Kidney (tissue), 14 donors: Measurements from ENCODE around the gene APOA1. TPM values are rescaled to one million over a fixed set of nuclear protein-coding genes. Genes with fewer than 3 reads are reported as not detected.

Source experiments
- DNase-seq, 5 donors: peaks; one replicate each; pipeline ENCODE4 v3.0.0-alpha.2; 2013 to 2020
- FAIRE-seq: peaks from 2 replicates; lab custom pipeline; 2012; peaks lifted over from hg19 to GRCh38; lab: Jason Lieb, UNC
- H3K27ac ChIP-seq, 2 donors: one replicate each; pipeline ENCODE4 v1.7.0; 2013; ENCODE audit warnings: low read depth in 2 of 2, low read length in 2 of 2, inconsistent platforms in 1 of 2
- H3K27me3 ChIP-seq: one replicate; pipeline ENCODE4 v1.7.1; 2013; ENCODE audit warnings: low read length, inconsistent platforms; ENCODE audit not compliant: control insufficient read depth, insufficient read depth
- H3K36me3 ChIP-seq, 3 donors: one replicate each; pipeline versions ENCODE4 v1.7.0 to v1.7.1; 2013; ENCODE audit warnings: low read length in 3 of 3, control low read depth in 1 of 3, inconsistent platforms in 1 of 3; ENCODE audit not compliant: insufficient read depth in 3 of 3, control insufficient read depth in 2 of 3
- H3K4me1 ChIP-seq, 3 donors: one replicate each; pipeline versions ENCODE4 v1.7.0 to v1.7.1; 2013; ENCODE audit warnings: low read length in 3 of 3, inconsistent platforms in 1 of 3, low read depth in 1 of 3; ENCODE audit not compliant: control insufficient read depth in 2 of 3, insufficient read depth in 2 of 3
- H3K4me3 ChIP-seq, 3 donors: one replicate each; pipeline versions ENCODE4 v1.7.0 to v1.8.1; 2013; ENCODE audit warnings: low read length in 3 of 3, control low read depth in 1 of 3, inconsistent platforms in 1 of 3
- H3K9ac ChIP-seq, 3 donors: one replicate each; pipeline versions ENCODE4 v1.7.0 to v1.7.1; 2013; ENCODE audit warnings: low read length in 3 of 3, control low read depth in 1 of 3, inconsistent platforms in 1 of 3
- H3K9me3 ChIP-seq, 3 donors: one replicate each; pipeline versions ENCODE4 v1.7.0 to v1.7.1; 2013; ENCODE audit warnings: low read length in 3 of 3, control low read depth in 1 of 3, inconsistent platforms in 1 of 3; ENCODE audit not compliant: control insufficient read depth in 2 of 3, insufficient read depth in 1 of 3
- intact Hi-C: fragments of 100-400 bp; cut with DNase I; formaldehyde crosslinking; loops from one replicate; pipeline ENCODE4 v1.11.1; 2022
- polyA plus RNA-seq: library from polyadenylated mRNA; stranded (reverse); fragments of 350-450 nt; fragmentation: Illumina TruSeq; extraction: RNeasy Lipid Tissue Mini Kit (QIAGEN cat#74804); gene quantifications from one replicate; pipeline ENCODE4 v1.2.3, GENCODE V29; 2014; ENCODE audit warnings: low read depth, low replicate concordance; ENCODE audit not compliant: insufficient read depth
- total RNA-seq: library from RNA; stranded (reverse); fragmentation: NEBNext Ultra II Directional; extraction: Animal tissue kit (Norgen Biotek cat#: 25700); gene quantifications from one replicate; pipeline ENCODE4 v1.2.1, GENCODE V29; 2021
- TF ChIP-seq, protein P1 (sequence below): IDR thresholded peaks from 3 replicates; pipeline ENCODE4 v1.5.1; 2012; ENCODE audit warnings: mild to moderate bottlenecking, moderate library complexity, borderline replicate concordance; ENCODE audit not compliant: insufficient read depth; ENCODE audit errors: extremely low read depth
- donor health status: control.
- donor health status: control.
- donor health status: control.
- donor health status: control.
- donor health status: control.
- donor health status: DM: yes; HTN: yes; CAD: no.
- donor health status: Normal renal cell carcinoma (clear cell type).

The APOA1 gene
- total and polyA plus RNA-seq, 2 donors from 2014 or later: 2.0 TPM; not detected in 1

DNA sequence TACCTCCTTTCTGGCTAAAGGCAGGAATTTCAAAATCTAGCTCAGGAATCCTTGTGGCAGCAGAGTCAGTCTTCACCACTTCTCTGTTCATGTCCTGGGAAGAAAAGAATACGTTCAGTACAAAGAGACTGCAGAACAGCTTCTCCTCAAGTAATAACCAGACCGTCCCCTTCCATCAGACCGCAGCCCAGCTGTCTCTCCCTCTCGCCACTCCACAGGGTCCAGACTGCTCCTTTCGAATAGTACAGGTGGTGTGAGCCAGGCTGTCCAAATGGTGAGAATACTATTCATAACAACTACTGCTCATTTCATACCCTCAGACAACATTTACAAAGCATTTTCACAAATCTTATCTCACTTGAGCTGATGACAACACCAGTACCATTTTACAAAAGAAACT, 50.5 kb downstream of the APOA1 start:
- no peak for FAIRE-seq
- TF ChIP-seq, protein P1, sequence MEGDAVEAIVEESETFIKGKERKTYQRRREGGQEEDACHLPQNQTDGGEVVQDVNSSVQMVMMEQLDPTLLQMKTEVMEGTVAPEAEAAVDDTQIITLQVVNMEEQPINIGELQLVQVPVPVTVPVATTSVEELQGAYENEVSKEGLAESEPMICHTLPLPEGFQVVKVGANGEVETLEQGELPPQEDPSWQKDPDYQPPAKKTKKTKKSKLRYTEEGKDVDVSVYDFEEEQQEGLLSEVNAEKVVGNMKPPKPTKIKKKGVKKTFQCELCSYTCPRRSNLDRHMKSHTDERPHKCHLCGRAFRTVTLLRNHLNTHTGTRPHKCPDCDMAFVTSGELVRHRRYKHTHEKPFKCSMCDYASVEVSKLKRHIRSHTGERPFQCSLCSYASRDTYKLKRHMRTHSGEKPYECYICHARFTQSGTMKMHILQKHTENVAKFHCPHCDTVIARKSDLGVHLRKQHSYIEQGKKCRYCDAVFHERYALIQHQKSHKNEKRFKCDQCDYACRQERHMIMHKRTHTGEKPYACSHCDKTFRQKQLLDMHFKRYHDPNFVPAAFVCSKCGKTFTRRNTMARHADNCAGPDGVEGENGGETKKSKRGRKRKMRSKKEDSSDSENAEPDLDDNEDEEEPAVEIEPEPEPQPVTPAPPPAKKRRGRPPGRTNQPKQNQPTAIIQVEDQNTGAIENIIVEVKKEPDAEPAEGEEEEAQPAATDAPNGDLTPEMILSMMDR: no peak
- H3K27me3 ChIP-seq: no peaks in the 10 kb centered on the region
- H3K4me3 ChIP-seq: peak overlapping the region; percentile 88 to 94 (median 92)
- intact Hi-C loops: no loop called here
- H3K4me1 ChIP-seq: peaks cover 0 to 17% (median 16%) of the 10 kb centered on the region in 3 donors
- no peaks in the 10 kb centered on the region for H3K9me3 ChIP-seq
- H3K36me3 ChIP-seq: peaks cover 7 to 38% (median 31%) of the 10 kb centered on the region in 3 donors
- H3K9ac ChIP-seq: peak overlapping the region; percentile 59 to 83 (median 73)
- H3K27ac ChIP-seq: no peak overlapping the region
- DNase-seq: no peak

DNA sequence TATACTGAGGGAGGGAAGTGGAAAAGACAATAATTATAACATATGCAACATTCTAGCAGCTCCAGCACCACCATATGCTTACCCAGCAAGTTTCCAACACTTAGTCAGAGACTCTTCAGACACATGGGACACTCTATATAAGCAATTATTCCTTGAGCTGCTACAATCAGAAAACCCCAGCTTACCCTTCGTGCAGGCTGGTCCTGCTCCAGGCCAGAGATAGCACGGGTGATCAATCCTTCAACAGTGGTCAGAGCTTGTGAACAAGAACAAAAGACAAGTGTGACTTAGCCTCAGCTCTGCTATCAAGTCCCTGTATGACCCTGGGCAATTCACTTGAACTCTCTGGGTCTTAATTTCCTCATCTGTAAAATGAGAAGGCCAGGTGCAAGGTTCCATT, 51.1 kb downstream of the APOA1 start:
- intact Hi-C loops: no loop called here
- Histone ChIP-seq H3K9ac (no peak overlapping the region), H3K9me3 (no peaks in the 10 kb centered on the region), H3K4me1 (peaks cover 0 to 16% (median 15%) of the 10 kb centered on the region in 3 donors), H3K36me3 (peaks cover 7 to 39% (median 32%) of the 10 kb centered on the region in 3 donors), H3K27me3 (no peaks in the 10 kb centered on the region), H3K27ac (no peak overlapping the region), H3K4me3 (peak overlapping the region in 1 of 3 donors; percentile 94)
- no peak for FAIRE-seq
- no peak for DNase-seq
- TF ChIP-seq, protein P1: no peak

Other genes starting within 250 kb of the APOA1 start
- 14.1 TPM for gene BUD13, start 64.6 kb downstream of the APOA1 start, total RNA-seq
- gene BUD13, start 64.6 kb downstream of the APOA1 start, polyA plus RNA-seq: 11.7 TPM
- gene ZPR1, start 49.6 kb downstream of the APOA1 start, total RNA-seq: 40.2 TPM
- gene ZPR1, start 49.6 kb downstream of the APOA1 start, polyA plus RNA-seq: 30.0 TPM
- not detected for gene APOA5, start 45.7 kb downstream of the APOA1 start, total RNA-seq
- gene APOA5, start 45.7 kb downstream of the APOA1 start, polyA plus RNA-seq: not detected
- not detected for gene APOA4, start 14.3 kb downstream of the APOA1 start, total RNA-seq
- gene APOA4, start 14.3 kb downstream of the APOA1 start, polyA plus RNA-seq: 0.80 TPM
- not detected for gene APOC3, start 7.7 kb downstream of the APOA1 start, total RNA-seq
- gene APOC3, start 7.7 kb downstream of the APOA1 start, polyA plus RNA-seq: 35.6 TPM